Measurements from ENCODE around the gene PCSK5.

The PCSK5 gene

GRCh38 chr9:76240578-76240977 lies 350.1 kb downstream of the PCSK5 start:
- Histone ChIP-seq H3K79me2 (ENCODE audit: low read length) (no peaks in the 10 kb centered on the region), H3K4me1 (ENCODE audit: low read length) (no peaks in the 10 kb centered on the region), H3K4me2 (ENCODE audit: low read depth, low read length) (no peak overlapping the region), H3K9me3 (replicated peaks; ENCODE audit: insufficient read depth, low read length) (no peaks in the 10 kb centered on the region), H4K20me1 (ENCODE audit: insufficient read depth, low read length) (no peaks in the 10 kb centered on the region), H3K9me2 (replicated peaks; ENCODE audit: insufficient read depth, low read length) (no peaks in the 10 kb centered on the region), H3K9ac (ENCODE audit: low read length) (no peak overlapping the region), H2AFZ (ENCODE audit: low read length) (no peak overlapping the region), H3K27ac (ENCODE audit: low read length) (no peak overlapping the region), H3K27me3 (replicated peaks; ENCODE audit: insufficient read depth, low read length) (no peaks in the 10 kb centered on the region), H3K36me3 (replicated peaks; ENCODE audit: insufficient read depth, low read length) (no peaks in the 10 kb centered on the region), H3F3A (ENCODE audit: insufficient read depth, low read length) (no peaks in the 10 kb centered on the region), H3K4me3 (ENCODE audit: low read length) (no peak overlapping the region)
- no peak for DNase-seq
- TF ChIP-seq, protein P1, sequence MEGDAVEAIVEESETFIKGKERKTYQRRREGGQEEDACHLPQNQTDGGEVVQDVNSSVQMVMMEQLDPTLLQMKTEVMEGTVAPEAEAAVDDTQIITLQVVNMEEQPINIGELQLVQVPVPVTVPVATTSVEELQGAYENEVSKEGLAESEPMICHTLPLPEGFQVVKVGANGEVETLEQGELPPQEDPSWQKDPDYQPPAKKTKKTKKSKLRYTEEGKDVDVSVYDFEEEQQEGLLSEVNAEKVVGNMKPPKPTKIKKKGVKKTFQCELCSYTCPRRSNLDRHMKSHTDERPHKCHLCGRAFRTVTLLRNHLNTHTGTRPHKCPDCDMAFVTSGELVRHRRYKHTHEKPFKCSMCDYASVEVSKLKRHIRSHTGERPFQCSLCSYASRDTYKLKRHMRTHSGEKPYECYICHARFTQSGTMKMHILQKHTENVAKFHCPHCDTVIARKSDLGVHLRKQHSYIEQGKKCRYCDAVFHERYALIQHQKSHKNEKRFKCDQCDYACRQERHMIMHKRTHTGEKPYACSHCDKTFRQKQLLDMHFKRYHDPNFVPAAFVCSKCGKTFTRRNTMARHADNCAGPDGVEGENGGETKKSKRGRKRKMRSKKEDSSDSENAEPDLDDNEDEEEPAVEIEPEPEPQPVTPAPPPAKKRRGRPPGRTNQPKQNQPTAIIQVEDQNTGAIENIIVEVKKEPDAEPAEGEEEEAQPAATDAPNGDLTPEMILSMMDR (IDR thresholded peaks at IDR 0.05; ENCODE audit: low read length), result no peak
- TF ChIP-seq EZH2 (optimal IDR thresholded peaks at IDR 0.05; ENCODE audit: low read depth, low read length) (no peak), EZH2phosphoT487 (IDR thresholded peaks at IDR 0.05; ENCODE audit: low read length) (no peak)

DNA sequence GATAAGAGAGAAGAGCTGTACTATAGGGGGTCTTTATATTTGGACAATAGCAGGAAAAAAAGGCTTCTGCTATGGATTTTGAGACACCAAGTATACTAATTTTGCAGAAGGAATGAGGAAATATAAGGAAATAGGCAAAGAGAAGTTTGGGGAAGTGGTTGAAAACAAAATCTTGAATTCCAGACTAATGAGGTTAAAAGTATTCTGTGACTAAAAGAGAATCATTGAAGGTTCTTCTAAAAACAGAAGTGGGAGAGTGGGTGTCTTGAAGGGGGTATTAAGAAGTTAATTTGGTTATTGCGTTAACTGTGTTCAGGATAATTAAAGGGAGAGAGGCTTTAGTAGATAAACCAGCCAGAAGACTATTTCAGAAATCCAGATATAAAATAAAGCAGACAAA lies 355.0 kb downstream of the PCSK5 start:
- Histone ChIP-seq H3K27me3 (replicated peaks; ENCODE audit: insufficient read depth, low read length) (no peaks in the 10 kb centered on the region), H3K27ac (ENCODE audit: low read length) (no peak overlapping the region), H3K9me2 (replicated peaks; ENCODE audit: insufficient read depth, low read length) (no peaks in the 10 kb centered on the region), H2AFZ (ENCODE audit: low read length) (no peak overlapping the region), H3K4me3 (ENCODE audit: low read length) (no peak overlapping the region), H3K36me3 (replicated peaks; ENCODE audit: insufficient read depth, low read length) (no peaks in the 10 kb centered on the region), H3F3A (ENCODE audit: insufficient read depth, low read length) (no peaks in the 10 kb centered on the region), H3K4me1 (ENCODE audit: low read length) (no peaks in the 10 kb centered on the region), H4K20me1 (ENCODE audit: insufficient read depth, low read length) (no peaks in the 10 kb centered on the region), H3K9ac (ENCODE audit: low read length) (no peak overlapping the region), H3K79me2 (ENCODE audit: low read length) (no peaks in the 10 kb centered on the region), H3K9me3 (replicated peaks; ENCODE audit: insufficient read depth, low read length) (no peaks in the 10 kb centered on the region), H3K4me2 (ENCODE audit: low read depth, low read length) (no peak overlapping the region)
- no peak for DNase-seq
- TF ChIP-seq, protein P1 (IDR thresholded peaks at IDR 0.05; ENCODE audit: low read length), result no peak
- TF ChIP-seq EZH2 (optimal IDR thresholded peaks at IDR 0.05; ENCODE audit: low read depth, low read length) (no peak), EZH2phosphoT487 (IDR thresholded peaks at IDR 0.05; ENCODE audit: low read length) (no peak)

DNA sequence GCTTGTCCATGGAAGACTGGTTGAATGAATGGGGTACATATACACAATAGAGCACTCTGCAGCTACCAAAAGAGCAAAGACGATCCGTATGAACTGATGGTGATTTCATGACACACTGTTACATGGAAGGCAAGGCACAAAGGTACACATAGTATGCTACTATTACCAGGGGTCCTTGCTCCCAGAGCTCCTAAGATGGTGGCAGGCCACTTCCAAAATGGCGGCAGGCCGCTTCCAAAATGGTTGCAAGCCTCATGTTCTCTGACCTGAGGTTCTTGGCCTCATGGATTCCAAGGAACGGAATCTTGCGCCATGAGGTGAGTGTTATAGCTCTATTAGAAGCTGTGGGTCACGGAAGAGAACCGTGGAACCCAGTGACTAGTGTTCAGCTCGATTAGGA lies 356.2 kb downstream of the PCSK5 start:
- H3K79me2 ChIP-seq (ENCODE audit: low read length), result no peaks in the 10 kb centered on the region
- H4K20me1 ChIP-seq (ENCODE audit: insufficient read depth, low read length), result no peaks in the 10 kb centered on the region
- H3K4me3 ChIP-seq (ENCODE audit: low read length), result no peak overlapping the region
- H3K9me2 ChIP-seq (replicated peaks; ENCODE audit: insufficient read depth, low read length), result no peaks in the 10 kb centered on the region
- H3K4me2 ChIP-seq (ENCODE audit: low read depth, low read length), result no peak overlapping the region
- H2AFZ ChIP-seq (ENCODE audit: low read length), result no peak overlapping the region
- TF ChIP-seq EZH2phosphoT487 (IDR thresholded peaks at IDR 0.05; ENCODE audit: low read length), result no peak
- TF ChIP-seq, protein P1 (IDR thresholded peaks at IDR 0.05; ENCODE audit: low read length), result no peak
- no peak for TF ChIP-seq EZH2 (optimal IDR thresholded peaks at IDR 0.05; ENCODE audit: low read depth, low read length)
- H3K27ac ChIP-seq (ENCODE audit: low read length), result no peak overlapping the region
- H3K9ac ChIP-seq (ENCODE audit: low read length), result no peak overlapping the region
- H3F3A ChIP-seq (ENCODE audit: insufficient read depth, low read length), result no peaks in the 10 kb centered on the region
- no peaks in the 10 kb centered on the region for H3K27me3 ChIP-seq (replicated peaks; ENCODE audit: insufficient read depth, low read length)
- no peaks in the 10 kb centered on the region for H3K4me1 ChIP-seq (ENCODE audit: low read length)
- H3K36me3 ChIP-seq (replicated peaks; ENCODE audit: insufficient read depth, low read length), result no peaks in the 10 kb centered on the region
- DNase-seq, result no peak
- no peaks in the 10 kb centered on the region for H3K9me3 ChIP-seq (replicated peaks; ENCODE audit: insufficient read depth, low read length)
